Right renal pelvis (tissue), 4 donors: ENCODE data around the gene CYP2A13. TPM values are rescaled to one million over a fixed set of nuclear protein-coding genes. Genes with fewer than 3 reads are reported as not detected.
"Not testable (repeated sequence)": the region's sequence is repeated elsewhere in the genome, so short reads cannot be mapped to it uniquely, and the experiment has no call there.

Experiments
- DNase-seq, 4 donors: peaks; one replicate each; pipeline ENCODE4 v3.0.0-alpha.2; 2013; ENCODE audit warnings: low read depth in 4 of 4, low spot score in 3 of 4, missing footprints in 1 of 4
- polyA plus RNA-seq, 4 donors: library from polyadenylated mRNA; unstranded; fragments of 120-200 nt; gene quantifications; one replicate each; pipeline ENCODE4 v1.2.1, GENCODE V29; 2013; ENCODE audit not compliant: insufficient read length in 4 of 4

Gene CYP2A13, protein sequence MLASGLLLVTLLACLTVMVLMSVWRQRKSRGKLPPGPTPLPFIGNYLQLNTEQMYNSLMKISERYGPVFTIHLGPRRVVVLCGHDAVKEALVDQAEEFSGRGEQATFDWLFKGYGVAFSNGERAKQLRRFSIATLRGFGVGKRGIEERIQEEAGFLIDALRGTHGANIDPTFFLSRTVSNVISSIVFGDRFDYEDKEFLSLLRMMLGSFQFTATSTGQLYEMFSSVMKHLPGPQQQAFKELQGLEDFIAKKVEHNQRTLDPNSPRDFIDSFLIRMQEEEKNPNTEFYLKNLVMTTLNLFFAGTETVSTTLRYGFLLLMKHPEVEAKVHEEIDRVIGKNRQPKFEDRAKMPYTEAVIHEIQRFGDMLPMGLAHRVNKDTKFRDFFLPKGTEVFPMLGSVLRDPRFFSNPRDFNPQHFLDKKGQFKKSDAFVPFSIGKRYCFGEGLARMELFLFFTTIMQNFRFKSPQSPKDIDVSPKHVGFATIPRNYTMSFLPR
- not detected for polyA plus RNA-seq

DNA sequence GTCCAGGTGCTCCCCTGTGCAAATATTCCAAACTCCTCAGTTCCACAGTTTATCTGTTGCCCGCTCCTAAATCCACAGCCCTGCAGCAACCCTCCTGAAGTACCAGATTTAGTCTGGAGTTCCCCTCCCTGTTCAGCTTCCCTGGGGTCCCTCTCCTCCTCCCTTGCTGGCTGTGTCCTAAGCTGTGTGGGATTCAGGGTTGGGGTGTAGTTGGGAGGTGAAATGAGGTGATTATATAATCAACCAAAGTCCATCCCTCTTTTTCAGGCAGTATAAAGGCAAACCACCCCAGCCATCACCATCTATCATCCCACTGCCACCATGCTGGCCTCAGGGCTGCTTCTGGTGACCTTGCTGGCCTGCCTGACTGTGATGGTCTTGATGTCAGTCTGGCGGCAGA, at the start of gene CYP2A13:
CYP2A13 (plus strand) TSS at position 301 of the 400 bp plus-strand sequence; CDS start at position 322, 21 bp downstream.
- no peak for DNase-seq

DNA sequence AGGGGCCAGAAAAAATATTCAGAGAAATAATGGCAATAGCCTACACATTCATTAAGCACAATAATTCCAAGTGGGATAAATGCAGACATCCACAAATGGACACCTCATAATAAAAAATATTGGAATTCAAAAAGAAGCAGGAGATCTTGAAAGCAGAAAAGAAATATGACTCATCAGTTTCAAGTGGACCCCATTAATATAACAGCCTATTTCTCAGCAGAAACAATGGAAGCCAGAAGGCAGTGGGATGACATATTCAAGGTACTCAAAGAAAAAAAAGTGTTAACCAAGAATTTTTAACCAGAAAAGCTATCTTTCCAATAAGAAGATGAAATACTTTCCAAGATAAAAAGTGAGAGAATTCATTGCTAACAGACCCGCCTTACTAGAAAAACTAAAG, 48.4 kb upstream of the CYP2A13 start:
- no peak for DNase-seq

DNA sequence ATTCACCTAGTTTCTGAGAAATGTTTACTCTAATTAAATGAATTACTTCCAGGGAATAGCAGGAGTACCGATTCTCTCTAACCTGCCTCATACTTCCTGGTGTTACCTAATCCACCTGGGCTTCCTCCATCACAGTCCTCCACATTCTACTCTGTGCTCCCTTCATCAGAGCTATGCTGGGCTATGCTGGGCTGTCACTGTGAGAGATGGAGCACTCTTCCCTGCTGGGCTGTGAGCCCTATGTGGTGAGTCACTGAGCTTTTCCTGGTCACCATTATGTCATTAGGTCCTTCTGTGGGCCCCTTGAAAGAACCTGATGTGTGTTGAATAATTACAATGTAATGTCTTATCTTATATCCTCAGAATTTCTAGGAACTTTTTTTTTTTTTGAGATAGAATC, 43.2 kb upstream of the CYP2A13 start:
- DNase-seq, result not testable (repeated sequence)

DNA sequence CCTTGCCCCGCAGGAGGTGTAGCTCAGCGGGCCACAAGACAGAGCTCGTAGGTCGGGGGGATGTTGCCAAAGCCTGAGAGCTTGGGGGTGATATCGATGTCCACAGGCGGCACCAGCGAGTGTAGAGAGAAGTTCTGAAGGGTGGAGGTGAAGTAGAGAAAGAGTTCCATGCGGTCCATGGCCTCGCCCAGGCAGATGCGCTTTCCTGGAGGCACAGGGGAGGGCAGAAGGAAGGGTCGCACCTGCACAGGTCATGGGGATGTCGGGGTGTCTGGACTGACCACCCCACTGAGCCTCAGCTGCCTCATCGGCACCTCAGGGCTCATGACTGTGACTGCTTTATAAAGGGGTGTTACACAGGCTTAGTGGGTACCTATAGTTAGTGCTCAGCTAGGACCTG, 37.8 kb upstream of the CYP2A13 start:
- no peak for DNase-seq

DNA sequence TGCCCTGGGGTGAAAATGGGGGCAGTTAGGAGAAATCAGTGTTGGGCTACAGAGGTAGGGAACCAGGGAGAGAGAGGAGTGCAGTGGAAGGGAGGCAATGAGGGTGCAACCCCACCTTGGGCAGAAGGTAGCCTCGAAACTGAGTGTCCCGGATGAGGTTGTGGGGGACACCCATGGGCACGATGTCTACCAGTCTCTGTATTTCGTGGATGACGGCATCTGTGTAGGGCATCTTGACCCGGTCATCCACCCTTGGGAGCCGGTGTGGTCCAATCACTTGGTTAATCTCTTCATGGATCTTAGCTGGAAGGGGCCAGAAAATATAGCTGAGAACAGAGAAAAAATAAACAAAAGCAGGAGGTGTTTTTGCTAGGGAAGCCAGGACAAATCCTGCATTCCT, 36.1 kb upstream of the CYP2A13 start:
- not testable (repeated sequence) for DNase-seq

DNA sequence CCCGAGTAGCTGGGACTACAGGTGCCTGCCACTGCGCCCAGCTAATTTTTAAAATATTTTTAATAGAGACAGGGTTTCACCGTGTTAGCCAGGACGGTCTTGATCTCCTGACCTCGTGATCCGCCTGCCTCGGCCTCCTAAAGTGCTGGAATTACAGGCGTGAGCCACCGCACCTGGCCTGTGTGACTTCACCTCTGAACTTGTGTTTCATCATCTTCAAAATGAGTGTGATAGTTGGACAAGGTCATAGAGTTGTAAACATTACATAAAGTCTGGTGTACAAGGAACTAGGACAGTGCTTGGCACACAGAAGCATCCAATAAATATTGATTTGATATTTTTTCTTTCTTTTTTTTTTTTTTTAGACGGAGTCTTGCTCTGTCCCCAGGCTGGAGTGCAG, 34.9 kb upstream of the CYP2A13 start:
- not testable (repeated sequence) for DNase-seq

DNA sequence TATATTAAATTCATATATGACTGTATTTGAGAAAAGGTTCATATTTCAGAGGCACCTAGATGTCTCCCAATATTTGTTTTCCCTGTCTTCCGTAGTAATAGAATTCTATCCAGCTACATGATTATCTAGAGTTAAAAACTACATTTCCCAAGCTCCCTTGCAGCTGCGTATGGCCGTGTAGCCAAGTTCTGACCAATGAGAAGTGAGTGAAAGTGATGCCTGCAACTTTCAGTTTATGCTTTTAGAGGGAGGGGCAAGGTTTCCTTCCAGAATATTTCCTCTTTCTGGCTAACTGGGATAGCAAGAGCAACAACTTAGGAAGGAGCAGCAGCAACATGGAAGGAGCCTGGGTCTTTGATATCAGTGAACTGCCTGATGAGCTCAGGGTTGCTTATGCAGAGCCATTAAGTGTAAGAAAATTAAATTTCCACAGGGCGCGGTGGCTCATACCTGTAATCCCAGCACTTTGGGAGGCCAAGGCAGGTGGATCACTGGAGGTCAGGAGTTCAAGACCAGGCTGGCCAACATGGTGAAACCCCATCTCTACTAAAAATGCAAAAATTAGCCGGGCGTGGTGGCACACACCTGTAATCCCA, 23.2 kb upstream of the CYP2A13 start:
- no peak for DNase-seq

DNA sequence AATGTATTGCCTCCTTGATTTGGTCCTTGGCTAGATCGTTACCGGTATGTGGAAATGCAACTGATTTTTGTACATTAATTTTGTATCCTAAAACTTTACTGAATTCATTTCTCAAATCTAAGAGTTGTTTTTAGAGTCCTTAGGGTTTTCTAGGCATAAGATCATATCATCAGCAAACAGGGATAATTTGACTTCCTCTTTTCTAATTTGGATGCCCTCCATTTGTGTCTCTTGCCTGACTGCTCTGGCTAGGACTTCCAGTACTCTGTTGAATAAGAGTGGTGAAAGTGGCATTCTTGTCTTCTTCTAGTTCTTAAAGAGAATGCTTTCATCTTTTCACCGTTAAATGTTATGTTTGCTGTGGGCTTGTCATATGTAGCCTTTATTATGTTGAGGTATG, 12.0 kb upstream of the CYP2A13 start:
- DNase-seq, result no peak

DNA sequence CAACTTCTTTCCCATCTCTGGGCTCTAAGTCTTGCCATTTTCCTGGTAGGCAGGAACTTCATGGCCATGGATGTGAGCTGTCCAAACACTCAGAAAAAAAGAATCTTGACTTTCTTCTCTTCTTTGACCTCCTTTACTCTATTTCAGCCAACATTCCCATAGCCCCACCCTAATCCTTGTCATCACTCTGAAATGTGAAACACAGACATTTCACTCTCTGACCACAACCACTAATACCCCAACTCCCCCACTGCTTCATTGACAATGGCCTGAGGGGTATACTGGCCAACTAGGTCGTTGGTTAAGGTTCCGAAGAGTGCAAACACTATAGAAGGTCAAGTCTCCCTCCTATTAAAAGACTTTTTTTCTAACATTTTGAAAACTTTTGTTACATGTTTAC, 4.7 kb upstream of the CYP2A13 start:
- no peak for DNase-seq

DNA sequence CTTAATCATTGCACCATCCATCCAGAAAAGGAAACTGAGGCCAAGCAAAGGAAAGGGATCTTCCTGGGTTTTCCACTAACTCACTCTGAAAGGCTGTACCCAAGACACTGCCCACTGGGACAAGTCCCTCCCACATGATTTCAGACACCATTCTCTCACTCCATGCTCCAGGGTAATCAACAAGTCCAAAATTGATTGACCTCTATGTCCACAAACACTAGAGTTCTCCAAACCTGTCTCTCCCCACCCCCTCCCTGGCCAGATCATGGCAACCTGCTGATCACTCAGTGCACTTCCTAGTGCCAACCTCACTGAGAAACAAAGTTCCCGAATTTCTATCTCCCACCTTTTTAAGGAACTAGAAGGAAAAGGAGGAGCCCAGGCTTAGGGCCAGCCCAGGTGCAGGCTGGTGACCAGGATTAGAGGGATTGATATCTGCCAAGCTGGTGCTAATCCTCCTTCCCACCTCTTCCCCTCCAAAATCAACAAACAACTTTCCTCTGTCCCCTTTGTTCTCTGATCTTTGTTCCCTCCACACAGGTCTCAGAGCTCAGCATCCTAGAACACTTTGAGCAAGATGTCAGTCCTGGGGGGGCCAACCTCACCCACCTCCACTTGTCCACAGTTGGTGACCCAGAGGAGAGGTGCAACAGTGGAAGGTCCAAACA, 2.4 kb upstream of the CYP2A13 start:
- no peak for DNase-seq

DNA sequence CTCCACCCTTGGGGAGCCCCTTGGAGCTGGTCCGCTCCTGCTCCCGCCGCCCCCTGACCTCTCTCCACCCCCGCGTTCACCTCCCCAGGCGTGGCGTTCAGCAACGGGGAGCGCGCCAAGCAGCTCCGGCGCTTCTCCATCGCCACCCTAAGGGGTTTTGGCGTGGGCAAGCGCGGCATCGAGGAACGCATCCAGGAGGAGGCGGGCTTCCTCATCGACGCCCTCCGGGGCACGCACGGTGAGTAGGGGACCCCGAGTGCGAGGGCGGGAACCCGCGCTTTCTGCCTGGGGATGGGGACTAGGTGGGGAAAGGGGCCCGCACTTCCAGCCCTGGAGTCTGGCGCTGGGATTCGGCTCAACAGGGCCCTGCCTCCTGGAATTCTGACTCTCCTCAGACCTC, 1.7 kb downstream of the CYP2A13 start:
- DNase-seq, result no peak

DNA sequence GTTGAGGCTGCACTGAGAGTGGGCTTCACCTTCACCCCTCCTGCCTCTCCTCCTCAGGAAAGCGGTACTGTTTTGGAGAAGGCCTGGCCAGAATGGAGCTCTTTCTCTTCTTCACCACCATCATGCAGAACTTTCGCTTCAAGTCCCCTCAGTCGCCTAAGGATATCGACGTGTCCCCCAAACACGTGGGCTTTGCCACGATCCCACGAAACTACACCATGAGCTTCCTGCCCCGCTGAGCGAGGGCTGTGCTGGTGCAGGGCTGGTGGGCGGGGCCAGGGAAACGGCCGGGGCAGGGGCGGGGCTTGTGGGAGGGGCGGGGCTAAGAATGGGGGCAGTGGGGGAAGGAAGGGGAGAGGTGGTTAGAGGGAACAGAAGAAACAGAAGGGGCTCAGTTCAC, 7.5 kb downstream of the CYP2A13 start:
- DNase-seq, result no peak

DNA sequence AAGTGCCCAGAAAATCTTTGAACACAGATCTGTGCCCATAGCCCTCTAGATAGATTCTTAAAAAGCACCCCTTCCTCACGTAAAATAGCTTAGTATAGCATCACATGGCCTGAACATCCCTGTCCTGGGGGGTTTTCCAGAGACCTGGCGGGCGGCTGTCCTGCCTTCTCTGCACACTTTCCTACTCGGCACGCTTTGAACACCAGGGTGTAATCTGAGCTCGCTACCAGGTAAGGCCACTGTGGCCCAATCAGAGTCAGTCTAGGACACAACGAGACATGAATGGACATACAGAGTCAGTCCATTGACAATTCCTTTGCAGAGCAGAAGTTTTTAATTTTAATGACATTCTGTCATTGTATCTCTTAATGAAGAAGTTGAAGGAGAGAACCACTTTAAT, 8.1 kb downstream of the CYP2A13 start:
- no peak for DNase-seq

DNA sequence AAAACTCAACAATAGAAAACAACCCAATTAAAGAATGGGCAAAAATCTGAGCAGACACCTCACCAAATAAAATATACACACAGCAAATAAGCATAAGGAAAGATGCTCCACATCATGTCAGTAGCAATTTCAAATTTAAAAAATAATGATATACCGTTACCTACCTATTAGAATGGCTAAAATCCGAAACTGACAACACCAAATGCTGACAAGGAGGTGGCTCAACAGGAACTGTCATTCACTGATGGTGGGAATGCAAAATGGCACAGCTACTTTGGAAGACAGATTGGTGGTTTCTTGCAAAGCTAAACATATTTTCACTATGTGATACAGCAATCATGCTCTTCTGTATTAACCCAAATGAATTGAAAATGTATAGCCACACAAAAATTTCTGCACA, 9.1 kb downstream of the CYP2A13 start:
- no peak for DNase-seq

DNA sequence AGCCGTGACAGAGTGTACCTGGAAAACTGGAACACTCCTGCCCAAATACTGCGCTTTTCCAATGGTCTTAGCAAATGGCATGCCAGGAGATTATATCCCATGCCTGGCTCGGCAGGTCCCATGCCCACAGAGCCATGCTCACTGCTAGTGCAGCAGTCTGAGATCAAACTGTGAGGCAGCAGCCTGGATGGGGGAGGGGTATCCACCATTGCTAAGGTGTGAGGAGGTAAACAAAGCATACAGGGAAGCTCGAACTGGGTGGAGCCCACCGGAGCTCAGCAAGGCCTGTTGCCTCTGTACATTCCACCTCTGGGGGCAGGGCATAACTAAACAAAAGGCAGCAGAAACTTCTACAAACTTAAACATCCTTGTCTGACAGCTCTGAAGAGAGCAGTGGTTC, 10.5 kb downstream of the CYP2A13 start:
- DNase-seq, result no peak

DNA sequence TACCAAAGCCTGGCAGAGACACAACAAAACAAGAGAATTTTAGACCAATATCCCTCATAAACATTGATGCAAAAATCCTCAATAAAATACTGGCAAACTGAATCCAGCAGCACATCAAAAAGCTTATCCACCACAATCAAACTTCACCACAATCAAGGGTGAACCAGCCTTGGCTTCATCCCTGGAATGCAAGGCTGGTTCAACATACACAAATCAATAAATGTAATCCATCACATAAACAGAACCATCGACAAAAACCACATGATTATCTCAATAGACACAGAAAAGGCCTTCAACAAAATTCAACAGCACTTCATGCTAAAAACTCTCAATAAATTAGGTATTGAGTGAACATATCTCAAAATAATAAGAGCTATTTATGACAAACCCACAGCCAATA, 14.0 kb downstream of the CYP2A13 start:
- DNase-seq, result not testable (repeated sequence)

DNA sequence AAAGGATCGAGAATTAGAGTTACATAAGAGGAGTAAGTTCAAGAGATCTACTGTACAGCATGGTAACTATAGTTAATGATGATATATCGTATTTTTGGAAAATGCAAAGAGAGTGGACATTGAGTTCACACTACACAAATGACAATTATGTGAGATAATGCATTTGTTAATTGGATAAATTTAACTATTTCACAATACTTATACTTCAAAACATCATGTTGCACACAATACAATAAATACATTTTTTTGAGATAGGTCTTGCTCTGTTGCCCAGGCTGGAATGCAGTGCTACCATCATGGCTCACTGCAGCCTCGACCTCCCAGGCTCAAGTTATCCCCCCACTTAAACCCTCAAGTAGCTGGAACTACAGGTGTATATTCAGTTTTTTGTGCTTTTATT, 17.9 kb downstream of the CYP2A13 start:
- no peak for DNase-seq

DNA sequence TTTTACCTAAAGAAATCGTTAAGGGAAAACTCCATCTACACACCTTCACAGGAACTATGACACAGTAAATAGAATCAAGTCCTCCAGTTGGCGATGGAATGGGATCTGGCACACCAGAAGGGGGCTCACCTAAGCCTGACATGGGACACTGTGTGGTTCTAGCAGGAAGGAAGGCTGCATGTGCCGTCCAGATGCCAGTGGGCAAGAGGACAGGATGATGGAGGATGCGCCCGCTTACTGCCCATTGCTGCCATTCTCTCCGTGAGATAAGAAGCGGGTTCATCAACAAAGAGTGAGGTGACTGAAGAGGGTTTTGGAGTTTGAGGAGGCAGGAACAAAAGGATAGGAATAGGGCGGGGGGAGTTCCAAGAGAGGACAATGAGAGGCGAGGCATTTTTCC, 23.0 kb downstream of the CYP2A13 start:
- DNase-seq, result no peak

DNA sequence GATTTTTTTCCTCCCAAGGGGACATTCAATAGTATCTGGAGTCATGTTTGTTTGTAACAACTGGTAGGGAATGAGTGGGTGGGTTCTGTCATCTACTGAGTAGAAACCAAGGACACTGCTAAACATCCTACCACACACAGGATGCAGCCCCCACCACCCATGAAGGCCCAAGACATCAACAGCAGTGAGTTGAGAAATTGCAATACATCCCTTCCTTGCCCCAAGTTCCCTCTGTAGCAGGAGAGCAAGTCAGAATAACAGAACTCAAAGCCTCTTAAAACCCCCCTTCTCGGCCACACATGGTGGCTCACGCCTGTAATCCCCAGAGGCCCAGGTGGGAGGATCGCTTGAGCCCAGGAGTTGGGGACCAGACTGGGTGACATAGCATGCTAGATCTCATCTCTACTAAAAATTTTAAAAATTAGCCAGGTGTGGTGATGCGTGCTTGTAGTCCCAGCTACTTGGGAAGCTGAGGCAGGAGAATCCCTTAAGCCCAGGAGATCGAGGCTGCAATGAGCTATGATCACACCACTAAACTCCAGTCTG, 23.6 kb downstream of the CYP2A13 start:
- no peak for DNase-seq

DNA sequence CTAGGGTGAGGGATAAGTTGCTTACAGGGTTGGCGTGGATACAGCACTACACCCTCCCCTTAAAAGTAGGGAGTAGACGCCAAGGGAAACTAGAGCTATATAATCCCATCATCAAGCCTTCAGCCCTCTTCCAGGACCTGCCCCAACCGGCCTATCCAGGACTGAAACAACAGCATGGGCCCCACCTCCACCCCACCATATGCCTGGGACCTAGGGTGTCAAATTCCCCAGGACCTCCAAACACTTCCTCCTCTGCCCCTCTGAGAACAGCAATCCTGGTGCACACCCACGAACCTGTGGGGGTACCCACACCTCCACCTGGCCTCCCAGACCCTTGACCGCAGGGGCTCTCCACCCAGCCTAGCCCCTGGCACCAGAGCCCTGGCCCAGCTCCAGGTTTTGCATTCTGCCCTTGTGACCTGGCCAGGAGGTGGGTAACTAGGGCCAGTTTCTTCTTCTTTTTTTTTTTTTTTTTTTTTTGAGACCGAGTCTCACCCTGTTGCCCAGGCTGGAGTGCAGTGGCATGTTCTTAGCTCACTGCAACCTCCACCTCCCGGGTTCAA, 24.6 kb downstream of the CYP2A13 start:
- no peak for DNase-seq

DNA sequence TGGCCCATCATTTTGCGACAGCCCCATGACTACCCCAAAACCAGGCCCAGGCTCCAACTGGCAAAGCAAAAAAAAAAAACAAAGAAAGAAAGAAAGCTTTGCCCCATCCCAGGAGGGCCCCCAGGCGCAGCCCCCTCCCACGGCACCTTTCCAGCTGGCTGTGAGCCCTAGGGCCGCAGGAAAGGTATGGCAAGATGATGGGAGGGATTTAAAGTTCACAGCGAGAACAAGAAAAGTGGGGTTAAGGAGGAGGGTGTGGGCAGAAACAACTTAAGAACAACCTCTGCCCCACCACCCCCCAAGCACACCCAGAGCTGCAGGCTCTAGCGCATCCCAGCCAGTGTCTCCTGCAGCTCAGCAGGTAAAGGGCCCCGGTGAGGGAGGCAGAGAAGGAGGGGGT, 25.9 kb downstream of the CYP2A13 start, which contains the start of gene CYP2F1:
CYP2F1 (plus strand) TSS at position 301 of the 400 bp plus-strand sequence. CDS start 1,757 bp downstream, outside the sequence.
- no peak for DNase-seq
